GM12892 (cell line): ENCODE data around the gene BRCA1.
"Not testable (repeated sequence)": the region's sequence is repeated elsewhere in the genome, so short reads cannot be mapped to it uniquely, and the experiment has no call there.

Experiments
- POLR2A ChIP-seq: IDR thresholded peaks from 2 replicates; pipeline ENCODE4 v1.6.1; 2011; ENCODE audit warnings: low read depth, low read length, control low read depth
- POLR2AphosphoS5 ChIP-seq: IDR thresholded peaks from 2 replicates; pipeline ENCODE4 v1.6.1; 2011; ENCODE audit warnings: low read depth, low read length, control low read depth
- TAF1 ChIP-seq: IDR thresholded peaks from 2 replicates; pipeline ENCODE4 v1.6.1; 2011; ENCODE audit warnings: low read depth, mild to moderate bottlenecking, control low read depth, low read length, borderline replicate concordance

DNA sequence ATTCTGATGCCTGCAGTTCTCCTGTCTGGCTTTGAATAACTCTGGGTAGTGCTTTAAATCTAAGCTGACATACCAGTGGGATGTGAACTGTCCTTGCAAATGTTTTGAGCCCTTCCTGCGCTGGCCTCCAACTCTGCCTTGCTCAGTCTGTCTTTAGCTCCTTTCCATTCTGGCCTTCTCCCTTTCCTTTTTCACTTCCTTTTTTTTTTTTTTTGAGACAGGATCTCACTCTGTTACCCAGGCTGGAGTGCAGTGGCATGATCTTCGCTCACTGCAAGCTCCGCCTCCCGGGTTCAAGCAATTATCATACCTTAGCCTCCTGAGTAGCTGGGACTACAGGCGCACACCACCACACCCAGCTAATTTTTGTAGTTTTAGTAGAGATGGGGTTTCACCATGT, 8.3 kb upstream of the BRCA1 start:
- TF ChIP-seq POLR2A, TAF1, POLR2AphosphoS5: not testable (repeated sequence)
